Measurements from ENCODE around the gene SIGLEC14. TPM values are rescaled to one million over a fixed set of nuclear protein-coding genes. Genes with fewer than 3 reads are reported as not detected.
"Not testable (repeated sequence)": the region's sequence is repeated elsewhere in the genome, so short reads cannot be mapped to it uniquely, and the experiment has no call there.

SIGLEC14 gene
- total RNA-seq, 2 experiments from 2014 or later, result 0.08 TPM; not detected in 1

DNA sequence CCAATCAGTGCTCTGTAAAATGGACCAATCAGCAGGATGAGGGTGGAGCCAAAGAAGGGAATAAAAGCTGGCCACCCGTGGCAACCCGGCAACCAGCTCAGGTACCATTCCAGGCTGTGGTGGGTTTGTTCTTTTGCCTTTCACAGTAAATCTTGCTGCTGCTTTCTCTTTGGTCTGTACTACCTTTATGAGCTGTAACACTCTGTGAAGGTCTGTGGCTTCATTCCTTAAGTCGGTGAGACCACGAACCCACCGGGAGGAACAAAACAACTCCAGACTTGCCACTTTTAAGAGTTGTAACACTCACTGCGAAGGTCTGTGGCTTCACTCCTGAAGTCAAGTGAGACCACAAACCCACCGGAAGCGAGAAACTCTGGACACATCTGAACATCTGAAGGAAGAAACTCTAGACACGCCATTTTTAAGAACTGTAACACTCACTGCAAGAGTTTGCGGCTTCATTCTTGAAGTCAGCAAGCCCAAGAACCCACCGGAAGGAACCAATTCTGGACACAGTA, 30.0 kb upstream of the SIGLEC14 start:
- POLR2A ChIA-PET, result no interaction called here
- CTCF ChIA-PET, result no interaction called here

DNA sequence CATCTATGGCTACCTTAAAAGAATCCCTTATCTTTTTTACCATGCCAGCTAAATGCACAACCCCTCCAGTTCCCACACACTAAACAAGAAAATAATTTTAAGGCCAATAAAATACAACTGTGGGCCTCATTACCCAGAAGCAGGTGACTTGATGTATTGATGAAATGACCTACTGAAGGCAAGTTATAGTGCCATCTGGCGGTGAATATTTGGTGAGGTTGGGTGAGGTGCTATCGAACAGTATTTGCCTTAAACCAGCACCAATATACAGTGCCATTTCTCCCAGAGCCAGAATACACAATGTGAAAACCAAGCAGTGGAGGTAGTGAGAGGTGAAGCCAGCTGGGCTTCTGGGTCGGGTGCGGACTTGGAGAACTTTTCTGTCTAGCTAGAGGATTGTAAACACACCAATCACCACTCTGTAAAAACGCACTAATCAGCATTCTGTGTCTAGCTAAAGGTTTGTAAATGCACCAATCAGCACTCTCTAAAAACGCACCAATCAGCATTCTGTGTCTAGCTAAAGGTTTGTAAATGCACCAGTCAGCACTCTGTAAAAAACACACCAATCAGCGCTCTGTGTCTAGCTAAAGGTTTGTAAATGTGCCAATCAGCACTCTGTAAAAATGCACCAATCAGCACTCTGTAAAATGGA, 29.4 kb upstream of the SIGLEC14 start:
- POLR2A ChIA-PET, CTCF ChIA-PET: not testable (repeated sequence)

- CTCF ChIA-PET, result no interaction called here
- POLR2A ChIA-PET, result no interaction called here
Measured at GRCh38 chr19:51668216-51668615, 21.6 kb upstream of the SIGLEC14 start.

GRCh38 chr19:51664997-51665396, 18.4 kb upstream of the SIGLEC14 start:
- CTCF ChIA-PET, result no interaction called here
- POLR2A ChIA-PET, result no interaction called here

DNA sequence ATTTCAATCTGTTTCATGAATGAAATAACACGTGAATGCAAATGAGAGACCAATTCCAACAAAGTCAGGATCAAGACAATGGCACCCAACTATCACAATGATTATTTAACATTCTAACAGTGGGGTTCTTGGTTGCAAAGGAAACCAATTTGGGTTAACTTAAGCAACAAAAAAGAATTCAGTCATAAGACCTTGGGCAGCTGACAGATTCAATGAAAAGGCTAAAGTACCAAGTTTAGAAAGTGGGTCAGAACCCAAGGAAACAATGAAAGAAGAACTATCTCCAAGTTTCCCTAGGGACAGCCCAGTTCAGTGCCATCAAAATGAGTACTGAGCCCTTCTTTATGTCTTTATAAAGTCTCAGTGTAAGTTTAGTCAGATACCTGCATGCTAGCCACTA, 17.5 kb upstream of the SIGLEC14 start:
- CTCF ChIA-PET, result no interaction called here

DNA sequence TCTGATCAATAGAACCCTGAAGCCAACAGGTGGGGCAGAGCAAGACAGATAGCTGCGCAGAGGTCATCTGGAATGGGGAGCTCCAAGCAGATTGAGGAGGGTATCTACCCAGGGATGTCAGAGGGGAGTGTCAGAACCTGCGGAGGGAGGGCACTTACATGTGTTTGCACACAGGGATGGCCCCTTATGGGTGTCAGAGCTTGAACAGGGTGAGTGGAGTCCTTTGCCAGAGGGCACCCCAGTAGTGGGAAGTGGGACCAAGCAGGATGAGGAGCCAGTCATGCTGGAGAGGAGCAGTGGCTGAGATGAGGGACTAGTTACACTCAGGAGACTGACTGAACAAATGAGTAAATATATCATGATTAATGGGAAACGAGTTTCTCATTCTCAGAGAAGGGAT, 17.0 kb upstream of the SIGLEC14 start:
- ChIA-PET CTCF (no interaction called here), POLR2A (no interaction called here)

More for the DNA sequence above, 17.5 kb upstream of the SIGLEC14 start:
- POLR2A ChIA-PET, result no interaction called here

DNA sequence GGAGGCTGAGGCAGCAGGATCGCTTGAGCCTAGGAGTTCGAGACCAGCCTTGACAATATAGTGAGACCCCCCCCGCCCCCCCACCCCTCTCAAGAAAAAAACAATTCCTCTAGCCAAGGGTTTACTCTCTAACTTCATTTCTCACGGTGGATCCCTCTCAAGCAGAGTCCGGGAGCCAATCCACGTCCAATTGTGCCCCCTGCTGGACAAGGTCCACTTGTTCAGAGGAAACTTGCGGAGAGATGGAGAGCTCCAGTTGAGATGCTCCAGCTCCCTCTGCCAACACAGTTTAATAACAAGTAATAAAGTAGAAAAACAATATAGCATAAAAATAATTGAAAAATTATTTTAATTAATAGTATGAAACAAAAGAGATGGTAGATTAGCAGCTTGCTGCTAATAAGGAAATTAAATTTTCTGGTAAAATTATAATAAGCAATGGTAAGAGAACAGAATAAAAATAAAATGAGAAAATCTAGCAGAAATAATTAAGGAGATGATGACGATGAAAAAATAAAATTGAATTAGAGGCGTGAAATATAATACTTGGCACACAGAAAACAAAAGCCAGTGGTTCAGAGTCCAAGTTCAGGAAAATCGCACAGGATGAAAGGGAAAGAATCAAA, 14.5 kb upstream of the SIGLEC14 start:
- CTCF ChIA-PET, result interaction anchor here (0.6 to 3.0 kb wide), 8 partner anchors 23 to 243 kb away, joined by 3 to 15 read pairs (median 4); partner anchors contain the start of gene SIGLEC10
- POLR2A ChIA-PET, result no interaction called here

GRCh38 chr19:51654783-51655182, 8.2 kb upstream of the SIGLEC14 start:
- CTCF ChIA-PET, result interaction anchor here (0.9 kb wide), 1 partner anchor 254 kb away, joined by 3 read pairs; no protein-coding TSS in a partner anchor
- POLR2A ChIA-PET, result no interaction called here

DNA sequence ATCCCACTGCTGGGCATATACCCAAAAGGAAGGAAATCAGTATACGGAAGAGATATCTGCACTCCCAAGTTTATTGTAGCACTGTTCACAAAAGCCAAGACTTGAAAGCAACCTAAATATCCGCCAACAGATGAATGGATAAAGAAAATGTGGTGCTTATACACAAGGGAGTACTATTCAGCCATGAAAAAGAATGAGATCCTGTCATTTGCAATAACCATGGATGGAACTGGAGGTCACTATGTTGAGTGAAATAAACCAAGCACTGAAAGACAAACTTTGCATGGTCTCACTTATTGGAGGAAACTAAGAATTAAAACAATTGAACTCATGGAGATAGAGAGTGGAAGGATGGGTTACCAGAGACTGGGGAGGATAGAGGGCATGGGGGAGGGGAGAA, 6.5 kb upstream of the SIGLEC14 start:
- CTCF ChIA-PET, result no interaction called here

GRCh38 chr19:51652266-51652665, 5.6 kb upstream of the SIGLEC14 start:
- POLR2A ChIA-PET, result no interaction called here
- CTCF ChIA-PET, result no interaction called here

More for the DNA sequence above, 6.5 kb upstream of the SIGLEC14 start:
- POLR2A ChIA-PET, result no interaction called here

GRCh38 chr19:51651216-51651846, 4.7 kb upstream of the SIGLEC14 start:
- POLR2A ChIA-PET, result no interaction called here
- CTCF ChIA-PET, result no interaction called here

DNA sequence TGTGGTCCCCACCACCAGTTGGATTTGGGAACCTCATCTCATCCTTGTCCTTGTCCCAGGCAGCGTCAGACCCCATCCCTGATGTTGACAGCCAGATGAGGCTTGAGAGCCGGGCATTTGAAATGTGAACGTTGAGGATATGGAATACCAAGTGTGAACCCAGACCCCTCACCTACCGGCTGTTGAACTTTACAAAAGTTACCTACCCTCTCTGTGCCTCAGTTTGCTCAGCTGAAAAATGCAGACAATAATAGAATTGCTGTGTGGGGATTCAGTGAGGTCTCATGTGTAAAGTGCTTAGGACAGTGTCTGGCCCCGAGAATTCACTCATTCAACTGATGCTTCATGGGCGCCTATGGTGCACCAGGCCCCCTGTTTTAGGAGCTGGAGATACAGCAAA, 693 bp upstream of the SIGLEC14 start:
- POLR2A ChIA-PET, result no interaction called here
- CTCF ChIA-PET, result no interaction called here

- POLR2A ChIA-PET, result no interaction called here
- CTCF ChIA-PET, result no interaction called here
Measured at GRCh38 chr19:51644636-51645271, 1.9 kb downstream of the SIGLEC14 start.

- ChIA-PET CTCF (no interaction called here), POLR2A (no interaction called here)
Measured at GRCh38 chr19:51641648-51642047, 5.0 kb downstream of the SIGLEC14 start.

DNA sequence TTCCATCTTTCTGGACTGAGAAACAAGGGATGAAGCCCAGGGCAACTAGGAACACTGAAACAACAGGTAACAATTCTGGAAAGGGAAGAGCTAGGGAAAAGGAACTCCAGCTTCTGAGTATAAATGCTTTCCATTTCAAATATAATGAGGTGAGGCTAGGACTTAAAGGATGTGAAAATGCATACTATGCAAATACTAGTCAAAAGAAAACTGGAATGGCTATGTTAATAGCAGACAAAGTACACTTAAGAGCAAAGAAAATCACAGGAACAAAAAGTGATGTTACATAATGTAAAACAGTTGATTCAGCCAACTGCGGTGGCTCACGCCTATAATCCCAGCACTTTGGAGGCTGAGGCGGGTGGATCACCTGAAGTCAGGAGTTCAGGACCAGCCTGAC, 6.2 kb downstream of the SIGLEC14 start:
- POLR2A ChIA-PET, result no interaction called here
- CTCF ChIA-PET, result no interaction called here

- ChIA-PET CTCF (no interaction called here), POLR2A (no interaction called here)
Measured at GRCh38 chr19:51639916-51640315, 6.7 kb downstream of the SIGLEC14 start.

DNA sequence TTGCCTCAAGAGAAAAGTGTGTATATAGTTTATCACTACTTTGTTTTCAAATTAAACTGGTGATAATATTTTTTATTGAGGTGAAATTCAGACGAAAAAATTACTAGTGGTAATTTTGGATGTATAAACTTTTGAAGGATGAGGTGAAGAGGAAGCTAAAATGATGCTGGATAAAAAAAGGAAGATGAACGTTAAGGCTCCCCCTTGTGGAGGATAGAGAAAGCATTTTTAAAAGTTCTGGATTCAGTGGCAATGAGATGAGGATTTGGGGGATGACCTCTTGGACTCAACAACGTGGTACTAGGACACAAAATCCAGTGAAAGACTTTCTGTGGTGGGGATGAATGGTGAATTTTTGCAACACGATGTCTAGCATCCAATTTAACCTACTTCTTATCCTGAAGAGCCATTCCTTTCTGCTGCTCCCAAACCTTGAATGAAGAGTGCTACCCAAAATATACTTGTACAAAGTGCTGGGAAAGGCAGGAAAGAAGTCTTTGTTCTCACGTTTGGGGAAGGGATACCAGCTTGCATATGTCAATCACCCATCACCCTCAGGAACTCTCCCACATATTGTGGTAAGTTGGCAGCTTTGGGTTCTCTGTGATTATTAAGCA, 9.2 kb downstream of the SIGLEC14 start:
- POLR2A ChIA-PET, result no interaction called here
- CTCF ChIA-PET, result interaction anchor here (1.5 kb wide), 2 partner anchors 23 to 165 kb away, joined by 3 to 5 read pairs; no protein-coding TSS in a partner anchor

DNA sequence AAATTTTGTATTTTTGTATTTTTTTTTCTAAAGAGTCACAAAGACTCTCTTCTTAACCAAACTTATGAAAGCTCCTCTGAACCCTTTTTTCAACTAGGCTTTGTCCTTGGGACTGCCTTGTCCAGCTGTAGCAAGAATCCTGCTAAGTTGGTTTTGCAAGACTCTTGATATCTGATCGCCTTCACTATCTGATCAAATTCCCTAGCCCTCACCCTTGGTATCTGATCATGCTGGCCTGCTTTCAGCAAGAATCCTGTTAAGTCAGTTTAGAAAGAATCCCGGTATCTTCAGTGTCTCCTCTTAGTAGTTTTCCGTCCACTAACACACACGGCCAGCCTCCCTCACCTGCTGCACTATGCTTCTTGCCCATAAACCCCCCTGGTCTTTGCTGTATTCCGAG, 14.5 kb downstream of the SIGLEC14 start:
- POLR2A ChIA-PET, result no interaction called here
- CTCF ChIA-PET, result interaction anchor here (0.5 kb wide), 1 partner anchor 304 kb away, joined by 6 read pairs; no protein-coding TSS in a partner anchor

DNA sequence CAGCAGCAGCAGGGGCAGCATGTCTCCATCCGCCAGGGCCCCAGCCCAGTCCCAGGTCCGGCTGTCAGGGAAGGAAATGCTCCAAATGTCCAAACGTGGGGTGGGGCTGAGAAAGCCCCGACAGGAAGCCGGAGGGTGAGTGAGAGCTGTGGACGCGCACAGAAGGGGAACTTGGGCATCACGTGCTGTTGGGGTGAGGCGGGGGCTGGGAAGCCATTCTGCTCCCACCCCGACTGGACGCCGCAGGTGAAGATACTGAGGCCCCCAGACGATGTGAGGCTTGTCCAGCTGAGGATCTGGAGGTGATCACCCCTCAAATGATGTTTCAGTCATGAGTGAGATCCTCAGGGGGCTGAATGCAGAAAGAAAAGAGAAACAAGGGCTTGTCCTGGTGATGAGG, 16.3 kb downstream of the SIGLEC14 start, which contains the start of gene SIGLEC5:
Gene SIGLEC5 (minus strand): TSS at position 87 of the 400 bp plus-strand sequence. CDS start 66 bp downstream, at position 21.
- CTCF ChIA-PET, result interaction anchor here (0.7 kb wide), 1 partner anchor 147 kb away, joined by 4 read pairs; no protein-coding TSS in a partner anchor
- POLR2A ChIA-PET, result not testable (repeated sequence)

Measured in activated CD8-positive, alpha-beta memory T cell treated with anti-CD3 and anti-CD28 coated beads for 36 hours (primary cell).